ENCODE data around the gene PLA2G15.

PLA2G15 gene

DNA sequence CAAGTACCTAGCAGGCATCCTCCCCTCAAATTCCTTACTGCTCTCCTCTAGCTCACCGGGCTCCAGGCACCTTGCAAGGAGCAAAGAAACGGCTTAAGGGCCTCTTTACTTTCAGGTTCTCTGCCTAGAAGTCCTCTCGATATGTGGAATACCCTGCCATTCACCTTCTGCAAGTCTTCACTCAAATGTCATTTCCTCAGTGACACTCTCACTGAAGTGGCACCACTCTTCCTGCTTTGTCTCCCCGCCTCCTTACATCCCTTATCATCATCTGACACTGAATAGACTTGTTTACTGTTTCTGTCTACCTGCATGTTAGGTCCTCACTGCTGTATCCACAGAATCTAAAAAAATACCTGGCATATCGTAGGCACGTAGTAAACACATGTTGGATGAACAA, 64.6 kb downstream of the PLA2G15 start:
- no peak for TF ChIP-seq REST (IDR thresholded peaks at IDR 0.05; ENCODE audit: insufficient read depth in 1 of 2, low read depth in 2 of 2, low read length in 2 of 2)
- no peak for TF ChIP-seq TAF1 (IDR thresholded peaks at IDR 0.05; ENCODE audit: borderline replicate concordance, insufficient read depth, low read length)
- no peak for TF ChIP-seq SIN3A (IDR thresholded peaks at IDR 0.05; ENCODE audit: borderline replicate concordance, insufficient read depth, low read length)
- TF ChIP-seq POLR2AphosphoS5 (IDR thresholded peaks at IDR 0.05; ENCODE audit: low read depth, low read length): no peak
- TF ChIP-seq FOXP2 (optimal IDR thresholded peaks at IDR 0.05; ENCODE audit: borderline replicate concordance, extremely low read depth, extremely low read length, insufficient read depth): no peak

GRCh38 chr16:68310437-68310773, 65.2 kb downstream of the PLA2G15 start:
- TF ChIP-seq POLR2AphosphoS5 (IDR thresholded peaks at IDR 0.05; ENCODE audit: low read depth, low read length) (no peak), FOXP2 (optimal IDR thresholded peaks at IDR 0.05; ENCODE audit: borderline replicate concordance, extremely low read depth, extremely low read length, insufficient read depth) (no peak), REST (IDR thresholded peaks at IDR 0.05; ENCODE audit: insufficient read depth in 1 of 2, low read depth in 2 of 2, low read length in 2 of 2) (no peak), SIN3A (IDR thresholded peaks at IDR 0.05; ENCODE audit: borderline replicate concordance, insufficient read depth, low read length) (no peak), TAF1 (IDR thresholded peaks at IDR 0.05; ENCODE audit: borderline replicate concordance, insufficient read depth, low read length) (no peak)
